Muscle layer of colon (tissue), 2 donors: ENCODE results near the gene DCLK1.

Experiments
- H3K27ac ChIP-seq: one replicate; pipeline ENCODE4 v1.7.0; 2013; ENCODE audit warnings: low read depth, mild to moderate bottlenecking, low read length, moderate library complexity
- H3K27me3 ChIP-seq, 2 donors: one replicate each; pipeline ENCODE4 v1.7.0; 2013; ENCODE audit warnings: low read length in 2 of 2, mild to moderate bottlenecking in 2 of 2; ENCODE audit not compliant: insufficient read depth in 2 of 2, control insufficient read depth in 1 of 2
- H3K36me3 ChIP-seq: one replicate; pipeline ENCODE4 v1.7.0; 2013; ENCODE audit warnings: mild to moderate bottlenecking, low read length; ENCODE audit not compliant: insufficient read depth
- H3K4me1 ChIP-seq: one replicate; pipeline ENCODE4 v1.7.0; 2013; ENCODE audit warnings: mild to moderate bottlenecking, low read length; ENCODE audit not compliant: insufficient read depth
- H3K4me3 ChIP-seq, 2 donors: one replicate each; pipeline ENCODE4 v1.7.0; 2013; ENCODE audit warnings: low read length in 2 of 2, low read depth in 1 of 2, mild to moderate bottlenecking in 1 of 2, moderate library complexity in 1 of 2
- H3K9ac ChIP-seq: one replicate; pipeline ENCODE4 v1.7.0; 2013; ENCODE audit warnings: low read length
- H3K9me3 ChIP-seq: one replicate; pipeline ENCODE4 v1.7.0; 2013; ENCODE audit warnings: mild to moderate bottlenecking, low read length
- donor health status: abdominal sarcoma.
- donor health status: Adenocarcinoma of cecum.

The DCLK1 gene

GRCh38 chr13:36031490-36031889 is 99.7 kb downstream of the DCLK1 start:
- H3K27me3 ChIP-seq: no peaks in the 10 kb centered on the region
- H3K4me3 ChIP-seq: no peak overlapping the region
- no peak overlapping the region for H3K9ac ChIP-seq
- H3K27ac ChIP-seq: no peak overlapping the region
- H3K36me3 ChIP-seq: no peaks in the 10 kb centered on the region
- no peaks in the 10 kb centered on the region for H3K9me3 ChIP-seq
- H3K4me1 ChIP-seq: no peaks in the 10 kb centered on the region

DNA sequence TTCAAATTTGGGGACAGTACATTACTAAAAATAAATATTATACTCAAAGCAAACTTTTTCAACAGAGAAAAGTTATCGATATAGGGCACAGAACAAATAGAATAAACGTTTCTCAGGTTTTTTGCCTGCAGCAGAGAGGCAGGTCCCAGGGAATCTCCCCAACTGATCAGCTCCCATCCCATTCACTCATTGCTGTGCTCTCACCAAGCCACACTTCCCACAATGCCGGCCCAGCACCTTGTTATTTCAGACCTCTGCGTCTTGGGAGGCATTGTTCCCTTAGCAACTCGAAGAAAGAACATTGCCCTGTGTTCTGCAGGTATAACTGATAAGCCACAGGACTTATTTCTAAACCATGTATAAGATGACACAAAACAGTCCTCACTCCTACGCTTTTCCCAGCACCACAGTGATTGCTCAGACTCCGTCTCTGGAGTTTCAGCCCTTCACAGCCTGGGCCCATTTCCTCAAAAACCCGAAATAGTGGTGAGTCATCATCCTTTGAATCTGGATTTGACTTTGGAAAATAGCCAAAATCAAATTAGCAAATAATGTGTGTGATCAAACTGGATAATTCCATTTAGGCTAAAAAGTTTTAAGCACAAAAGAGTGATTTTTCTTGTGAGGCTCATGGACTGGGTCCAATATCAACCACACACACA is 100.4 kb downstream of the DCLK1 start:
- Histone ChIP-seq H3K4me1 (no peaks in the 10 kb centered on the region), H3K36me3 (no peaks in the 10 kb centered on the region), H3K4me3 (no peak overlapping the region), H3K9ac (no peak overlapping the region), H3K27me3 (no peaks in the 10 kb centered on the region), H3K9me3 (no peaks in the 10 kb centered on the region), H3K27ac (no peak overlapping the region)

- Histone ChIP-seq H3K27me3 (no peaks in the 10 kb centered on the region), H3K4me1 (no peaks in the 10 kb centered on the region), H3K9me3 (no peaks in the 10 kb centered on the region), H3K9ac (no peak overlapping the region), H3K36me3 (no peaks in the 10 kb centered on the region), H3K27ac (no peak overlapping the region), H3K4me3 (no peak overlapping the region)
Observed at GRCh38 chr13:36029166-36029565, 102.0 kb downstream of the DCLK1 start.

GRCh38 chr13:36028359-36029025 is 102.7 kb downstream of the DCLK1 start:
- Histone ChIP-seq H3K4me3 (no peak overlapping the region), H3K4me1 (no peaks in the 10 kb centered on the region), H3K36me3 (no peaks in the 10 kb centered on the region), H3K27ac (no peak overlapping the region), H3K9ac (no peak overlapping the region), H3K9me3 (no peaks in the 10 kb centered on the region), H3K27me3 (no peaks in the 10 kb centered on the region)

- no peaks in the 10 kb centered on the region for H3K4me1 ChIP-seq
Observed at GRCh38 chr13:36026531-36026930, 104.7 kb downstream of the DCLK1 start.

GRCh38 chr13:36014763-36015162 is 116.4 kb downstream of the DCLK1 start:
- no peak overlapping the region for H3K9ac ChIP-seq
- H3K36me3 ChIP-seq: no peaks in the 10 kb centered on the region
- H3K27ac ChIP-seq: no peak overlapping the region

More at GRCh38 chr13:36026531-36026930, 104.7 kb downstream of the DCLK1 start:
- Histone ChIP-seq H3K36me3 (no peaks in the 10 kb centered on the region), H3K9me3 (no peaks in the 10 kb centered on the region), H3K4me3 (no peak overlapping the region), H3K9ac (no peak overlapping the region), H3K27me3 (no peaks in the 10 kb centered on the region), H3K27ac (no peak overlapping the region)

GRCh38 chr13:36006894-36007675 is 124.1 kb downstream of the DCLK1 start:
- H3K9ac ChIP-seq: no peak overlapping the region
- H3K36me3 ChIP-seq: no peaks in the 10 kb centered on the region
- no peak overlapping the region for H3K27ac ChIP-seq
- no peaks in the 10 kb centered on the region for H3K9me3 ChIP-seq
- no peaks in the 10 kb centered on the region for H3K4me1 ChIP-seq
- no peak overlapping the region for H3K4me3 ChIP-seq
- no peaks in the 10 kb centered on the region for H3K27me3 ChIP-seq

More at GRCh38 chr13:36014763-36015162, 116.4 kb downstream of the DCLK1 start:
- Histone ChIP-seq H3K4me3 (no peak overlapping the region), H3K27me3 (no peaks in the 10 kb centered on the region), H3K4me1 (no peaks in the 10 kb centered on the region), H3K9me3 (no peaks in the 10 kb centered on the region)

- Histone ChIP-seq H3K36me3 (no peaks in the 10 kb centered on the region), H3K4me3 (no peak overlapping the region), H3K27me3 (no peaks in the 10 kb centered on the region), H3K4me1 (no peaks in the 10 kb centered on the region), H3K27ac (no peak overlapping the region), H3K9me3 (no peaks in the 10 kb centered on the region), H3K9ac (no peak overlapping the region)
Observed at GRCh38 chr13:36006347-36006746, 124.8 kb downstream of the DCLK1 start.

DNA sequence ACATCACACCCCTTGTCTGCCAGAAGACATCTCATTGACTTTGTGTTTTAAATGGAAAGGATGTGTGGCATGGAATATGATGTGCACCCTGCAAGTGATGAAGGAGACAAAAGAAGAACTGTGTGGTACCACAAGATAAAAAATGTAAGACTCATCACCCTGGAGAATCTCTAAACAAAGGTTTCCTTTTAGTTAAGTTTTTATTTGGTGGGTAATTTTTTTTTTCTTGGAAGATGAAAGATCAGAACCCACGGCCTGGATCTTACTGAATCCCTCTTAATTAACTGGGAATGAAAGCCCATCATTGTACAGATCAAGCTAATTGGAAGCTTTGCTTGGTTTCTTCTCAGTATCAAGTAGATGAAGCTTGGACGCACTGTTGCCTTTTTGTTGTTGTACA is 129.6 kb downstream of the DCLK1 start:
- Histone ChIP-seq H3K4me3 (no peak overlapping the region), H3K27me3 (no peaks in the 10 kb centered on the region), H3K4me1 (no peaks in the 10 kb centered on the region), H3K9me3 (no peaks in the 10 kb centered on the region), H3K27ac (no peak overlapping the region), H3K9ac (no peak overlapping the region), H3K36me3 (no peaks in the 10 kb centered on the region)

DNA sequence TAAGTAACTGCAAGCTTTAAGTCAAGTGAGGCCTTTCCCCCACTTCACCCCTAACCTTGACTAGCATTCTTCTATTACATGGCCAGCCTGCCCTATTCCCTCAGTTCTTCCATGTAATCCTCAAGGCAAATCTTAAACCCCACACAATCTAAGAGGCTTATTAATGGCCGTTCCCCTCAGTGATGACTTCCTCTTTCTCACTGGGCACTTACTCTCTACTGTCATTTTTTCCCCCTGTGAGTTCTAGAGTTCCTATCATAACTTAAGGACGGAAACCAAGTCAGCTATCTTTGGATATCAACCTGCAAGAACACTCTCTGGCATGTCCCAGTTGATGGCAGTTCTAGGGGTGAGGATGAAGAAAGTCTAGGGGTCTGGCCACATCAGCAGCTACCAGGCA is 131.2 kb downstream of the DCLK1 start:
- Histone ChIP-seq H3K27me3 (no peaks in the 10 kb centered on the region), H3K9ac (no peak overlapping the region)

DNA sequence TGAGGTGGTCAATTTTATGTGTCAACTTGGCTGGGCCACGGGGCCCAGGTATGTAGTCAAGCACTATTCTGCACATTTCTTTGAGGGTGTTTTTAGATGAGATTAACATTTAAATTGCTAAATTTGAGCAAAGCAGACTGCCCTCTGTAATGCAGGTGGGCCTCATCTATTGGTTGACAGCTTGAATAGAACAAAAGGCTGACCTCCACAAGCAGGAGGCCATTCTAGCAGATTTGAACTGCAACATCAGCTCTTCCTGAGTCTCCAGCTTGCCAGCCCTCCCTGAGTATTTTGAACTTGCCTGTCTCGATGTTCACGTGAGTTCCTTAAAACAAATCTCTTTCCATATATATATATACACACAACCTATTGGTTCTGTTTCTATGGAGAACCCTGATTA is 134.8 kb downstream of the DCLK1 start:
- Histone ChIP-seq H3K4me1 (no peaks in the 10 kb centered on the region), H3K9me3 (no peaks in the 10 kb centered on the region), H3K4me3 (no peak overlapping the region), H3K27me3 (no peaks in the 10 kb centered on the region), H3K9ac (no peak overlapping the region), H3K36me3 (no peaks in the 10 kb centered on the region), H3K27ac (no peak overlapping the region)

More for the DNA sequence above, 131.2 kb downstream of the DCLK1 start:
- Histone ChIP-seq H3K36me3 (no peaks in the 10 kb centered on the region), H3K4me3 (no peak overlapping the region), H3K4me1 (no peaks in the 10 kb centered on the region), H3K9me3 (no peaks in the 10 kb centered on the region), H3K27ac (no peak overlapping the region)
